NCI-H187 (cell line): Measurements from ENCODE around the gene PTPRR.

ENCODE experiments used
- DNase-seq, 2 experiments: peaks; one replicate each; lab custom pipeline; 2025; lab: John Stamatoyannopoulos, UW

The PTPRR gene

DNA sequence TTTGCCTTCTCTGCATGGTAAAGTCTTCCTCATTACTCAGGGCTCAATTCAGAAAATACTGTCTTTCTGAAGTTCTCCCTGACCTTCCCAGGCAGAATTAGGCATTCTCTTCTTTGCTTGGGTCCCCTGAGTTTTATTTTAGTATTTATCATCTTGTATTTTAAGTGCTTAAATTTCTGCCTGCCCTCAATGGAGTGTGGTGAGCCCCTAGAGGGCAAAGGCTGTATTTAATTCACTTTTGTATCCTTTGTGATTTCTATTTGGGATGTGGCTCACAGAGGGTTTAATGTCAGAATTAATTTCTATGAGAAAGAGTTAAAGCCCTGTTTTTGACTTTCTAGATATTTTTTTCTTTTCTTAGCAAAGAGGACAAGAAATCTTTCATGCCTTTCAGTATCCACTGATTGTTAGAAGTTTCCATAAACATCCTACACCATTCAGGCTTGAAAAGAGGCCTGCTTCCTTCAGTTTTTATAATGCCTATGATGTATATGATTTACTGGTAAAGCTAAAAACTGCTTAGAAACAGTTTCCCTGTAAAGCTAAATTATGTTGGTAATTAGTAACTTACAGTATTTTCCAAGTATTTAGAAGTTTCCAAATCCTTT is 227.8 kb downstream of the PTPRR start:
- DNase-seq: no peak

DNA sequence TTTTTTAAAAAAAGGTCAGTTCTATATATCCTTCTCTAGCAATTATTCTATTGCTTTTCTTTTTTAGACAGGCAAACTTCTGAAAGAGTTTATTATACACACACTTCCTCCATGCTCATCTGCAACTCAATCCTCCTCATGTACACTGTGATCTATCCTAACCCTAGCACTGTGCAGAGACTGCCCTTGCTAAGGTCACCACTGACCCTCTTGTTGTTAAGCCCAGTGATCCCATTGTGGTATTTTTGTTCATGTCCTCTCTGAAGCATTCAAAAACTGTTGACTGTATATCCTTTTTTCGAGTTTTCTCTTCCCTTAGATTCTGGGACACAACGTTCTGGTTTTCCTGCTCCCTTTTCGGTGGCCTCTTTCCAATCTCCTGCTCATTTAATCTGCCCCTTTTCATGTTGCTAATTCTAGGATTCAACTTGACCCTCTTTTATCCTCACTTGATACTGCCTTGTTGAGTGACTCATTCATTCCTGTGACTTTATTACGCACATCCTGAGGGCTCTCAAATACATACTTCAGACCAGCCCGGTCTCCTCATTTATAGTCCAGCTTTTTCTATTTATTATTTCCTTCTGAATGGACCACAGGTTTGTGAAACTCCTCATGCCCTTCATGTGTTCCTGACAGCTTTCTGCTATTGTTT is 229.4 kb downstream of the PTPRR start:
- DNase-seq: no peak

DNA sequence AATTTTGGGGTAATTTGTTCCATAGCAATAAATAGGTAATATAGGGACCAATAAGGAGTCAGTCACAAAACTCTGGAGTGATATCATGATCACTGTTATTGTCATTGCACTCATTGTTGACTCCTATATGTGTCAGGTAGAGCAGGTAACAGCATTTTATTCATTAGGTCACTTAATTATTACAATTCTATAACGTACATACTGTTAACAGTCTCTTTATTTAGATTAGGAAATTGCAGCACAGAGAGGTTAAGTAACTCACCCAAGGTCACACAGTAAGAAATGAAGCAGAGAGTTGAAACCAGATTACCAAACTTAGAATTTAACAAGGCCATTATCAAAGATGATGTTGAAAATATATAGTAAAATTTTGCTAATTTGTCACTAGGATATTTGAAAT is 233.6 kb downstream of the PTPRR start:
- no peak for DNase-seq

DNA sequence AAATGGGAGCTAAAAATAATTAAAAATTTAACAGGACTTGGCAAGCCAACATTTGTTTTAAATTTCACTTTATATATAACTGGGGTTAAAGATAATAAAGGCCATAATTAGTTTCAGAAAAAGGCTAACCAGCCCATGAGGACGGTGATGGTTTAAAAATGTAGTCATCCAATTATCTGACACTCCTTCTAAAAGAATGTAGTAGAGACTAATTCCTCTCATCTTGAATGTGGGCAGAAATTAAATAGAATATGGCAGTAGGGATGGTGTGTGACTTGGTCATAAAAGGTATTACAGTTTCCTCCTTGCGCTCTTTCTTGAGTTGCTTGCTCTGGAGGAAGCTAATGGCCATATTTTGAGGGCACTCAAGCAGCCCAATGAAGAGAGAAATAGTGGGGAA is 234.2 kb downstream of the PTPRR start:
- no peak for DNase-seq

DNA sequence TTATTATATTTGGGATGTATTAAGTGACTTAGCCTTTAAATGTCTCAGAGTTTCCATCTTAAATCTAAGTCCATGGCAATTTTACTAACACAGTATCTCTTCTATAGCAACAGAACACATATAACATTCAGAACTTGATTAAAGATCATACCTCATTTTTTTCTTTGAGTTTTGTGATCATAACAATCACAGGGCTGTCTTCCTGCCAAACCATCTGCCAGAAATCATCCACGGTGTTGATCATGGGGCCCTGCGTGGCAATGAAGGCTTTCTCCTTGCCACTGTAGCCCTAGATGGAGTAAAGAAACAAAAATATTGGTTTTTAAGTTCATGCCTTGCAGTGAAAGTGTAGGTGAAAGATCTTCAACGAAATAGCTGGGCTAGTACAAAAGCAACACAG is 236.6 kb downstream of the PTPRR start:
- DNase-seq: no peak

DNA sequence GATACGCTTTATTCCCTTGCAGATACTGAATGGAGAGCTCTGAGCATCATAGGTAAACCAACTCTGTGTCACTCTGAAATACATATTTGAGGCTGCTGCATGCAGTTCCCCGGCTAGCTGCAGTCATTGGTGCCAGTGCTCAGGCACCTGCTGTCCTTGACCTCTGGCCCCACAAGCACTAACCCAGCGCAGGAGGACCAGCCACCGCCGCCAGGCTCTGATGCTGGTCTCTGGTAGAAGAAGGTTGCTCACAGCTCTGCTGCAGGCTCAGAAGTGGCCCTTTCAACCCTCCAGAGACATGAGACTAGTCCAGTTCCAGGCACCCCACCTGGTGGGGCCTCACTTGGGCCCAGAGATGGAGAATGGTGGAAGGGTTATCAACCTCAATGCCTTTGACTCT is 248.8 kb downstream of the PTPRR start:
- no peak for DNase-seq

- DNase-seq: no peak
Measured at GRCh38 chr12:70670948-70671347, 249.6 kb downstream of the PTPRR start.

GRCh38 chr12:70667253-70667652 is 253.3 kb downstream of the PTPRR start:
- DNase-seq: no peak

DNA sequence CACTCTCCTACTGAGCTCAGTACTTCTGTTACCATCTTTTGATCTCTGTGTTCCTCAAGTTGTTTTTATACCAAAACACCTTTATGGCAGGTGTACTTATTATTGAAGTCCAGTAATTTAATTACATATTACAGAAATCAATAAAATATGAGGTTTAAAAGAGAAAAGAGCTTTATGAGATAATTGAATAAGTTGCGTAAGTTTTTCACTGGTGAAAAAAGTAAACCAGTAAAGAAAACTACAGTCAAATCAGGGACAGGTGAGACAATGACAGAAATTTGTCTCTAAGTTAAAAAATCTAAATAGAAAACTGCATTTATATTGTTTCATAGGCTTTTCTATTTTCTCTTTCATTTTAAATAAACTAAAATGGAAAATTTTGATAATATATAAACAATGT is 254.2 kb downstream of the PTPRR start:
- no peak for DNase-seq

- DNase-seq: no peak
Measured at GRCh38 chr12:70664465-70664881, 256.1 kb downstream of the PTPRR start.

DNA sequence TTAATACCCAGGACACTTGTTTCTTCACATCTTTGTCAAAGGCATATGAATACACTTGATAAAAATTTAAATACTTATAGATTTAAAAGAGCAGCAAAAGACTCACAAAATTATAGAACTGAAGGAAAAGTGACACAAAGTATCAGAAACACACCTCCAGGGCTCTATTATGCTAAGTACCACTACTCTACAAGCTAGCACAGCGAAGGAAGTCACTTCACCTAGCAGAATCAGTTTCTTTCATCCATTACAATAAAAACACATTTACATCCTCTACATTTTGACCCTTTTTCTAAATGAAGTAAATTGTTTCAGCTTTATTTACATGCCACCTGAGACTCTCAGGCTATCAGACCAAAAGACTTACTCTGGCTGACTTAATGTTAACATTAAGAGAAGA is 256.7 kb downstream of the PTPRR start:
- no peak for DNase-seq

GRCh38 chr12:70661466-70662161 is 258.9 kb downstream of the PTPRR start:
- no peak for DNase-seq

GRCh38 chr12:70660620-70661219 is 259.8 kb downstream of the PTPRR start:
- no peak for DNase-seq

DNA sequence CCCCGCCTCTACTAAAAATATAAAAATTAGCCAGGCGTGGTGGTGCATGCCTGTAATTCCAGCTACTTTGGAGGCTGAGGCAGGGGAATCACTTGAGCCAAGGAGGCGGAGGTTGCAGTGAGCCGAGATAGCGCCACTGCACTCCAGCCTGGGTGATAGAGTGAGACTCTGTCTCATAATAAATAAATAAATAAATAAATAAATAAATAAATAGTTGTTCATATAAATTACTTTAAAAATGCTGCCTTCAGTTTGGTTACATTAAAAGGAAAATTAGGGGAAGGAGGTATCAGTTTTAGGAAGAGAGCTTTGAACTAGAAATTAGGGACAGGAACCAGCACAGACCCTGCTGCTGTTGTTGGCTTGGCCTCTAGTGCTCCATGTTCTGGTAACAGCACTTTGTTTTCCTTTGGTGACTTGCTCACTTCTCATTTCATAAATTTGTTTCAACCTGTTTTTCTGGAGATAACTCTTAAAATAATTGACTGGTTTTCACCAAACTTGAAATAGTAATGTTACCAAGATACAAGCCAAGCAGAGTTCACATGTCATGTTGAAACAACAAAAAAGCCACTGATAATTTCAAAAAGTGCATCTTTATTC is 260.4 kb downstream of the PTPRR start:
- DNase-seq: no peak

- DNase-seq: no peak
Measured at GRCh38 chr12:70659077-70659606, 261.4 kb downstream of the PTPRR start.

- DNase-seq: no peak
Measured at GRCh38 chr12:70657616-70658286, 262.8 kb downstream of the PTPRR start.

- no peak for DNase-seq
Measured at GRCh38 chr12:70652451-70652850, 268.1 kb downstream of the PTPRR start.

DNA sequence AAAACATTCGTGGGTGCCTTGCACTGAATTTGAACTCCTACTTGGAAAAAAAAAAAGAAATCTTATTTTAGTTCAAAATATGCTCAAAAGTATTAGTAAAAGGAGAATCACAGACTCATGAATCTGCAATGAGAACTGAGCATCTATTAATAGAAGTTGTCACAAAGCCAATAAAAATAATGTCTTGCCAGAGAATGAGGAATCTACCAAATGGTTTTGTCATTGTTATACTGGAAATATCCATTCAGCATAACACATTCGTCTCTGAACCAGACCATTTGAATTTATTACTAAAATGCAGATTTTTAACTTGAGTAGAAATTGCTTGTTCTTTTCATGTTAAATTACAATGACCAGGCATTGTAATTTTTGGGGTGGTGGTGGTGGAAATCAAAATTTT is 271.7 kb downstream of the PTPRR start:
- no peak for DNase-seq

- no peak for DNase-seq
Measured at GRCh38 chr12:70648191-70648590, 272.3 kb downstream of the PTPRR start.

DNA sequence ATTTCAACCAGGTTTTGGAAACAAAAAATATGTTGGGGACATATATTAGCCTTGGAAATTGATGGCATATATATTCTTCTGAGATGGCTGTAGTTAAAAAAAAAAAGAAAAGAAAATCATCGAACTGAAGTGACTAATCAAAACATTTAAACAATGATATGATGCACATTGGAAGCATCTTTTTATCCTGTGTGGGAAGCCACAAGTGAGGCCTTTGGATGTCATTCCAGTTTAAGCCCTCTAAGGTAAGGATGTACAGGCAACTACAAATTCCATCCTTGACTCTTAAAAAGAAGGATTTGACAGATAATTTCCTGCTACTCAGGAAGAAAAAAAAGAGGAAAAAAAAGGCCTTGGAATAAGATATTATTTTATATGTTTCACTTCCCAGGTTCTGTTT is 273.7 kb downstream of the PTPRR start:
- DNase-seq: no peak

DNA sequence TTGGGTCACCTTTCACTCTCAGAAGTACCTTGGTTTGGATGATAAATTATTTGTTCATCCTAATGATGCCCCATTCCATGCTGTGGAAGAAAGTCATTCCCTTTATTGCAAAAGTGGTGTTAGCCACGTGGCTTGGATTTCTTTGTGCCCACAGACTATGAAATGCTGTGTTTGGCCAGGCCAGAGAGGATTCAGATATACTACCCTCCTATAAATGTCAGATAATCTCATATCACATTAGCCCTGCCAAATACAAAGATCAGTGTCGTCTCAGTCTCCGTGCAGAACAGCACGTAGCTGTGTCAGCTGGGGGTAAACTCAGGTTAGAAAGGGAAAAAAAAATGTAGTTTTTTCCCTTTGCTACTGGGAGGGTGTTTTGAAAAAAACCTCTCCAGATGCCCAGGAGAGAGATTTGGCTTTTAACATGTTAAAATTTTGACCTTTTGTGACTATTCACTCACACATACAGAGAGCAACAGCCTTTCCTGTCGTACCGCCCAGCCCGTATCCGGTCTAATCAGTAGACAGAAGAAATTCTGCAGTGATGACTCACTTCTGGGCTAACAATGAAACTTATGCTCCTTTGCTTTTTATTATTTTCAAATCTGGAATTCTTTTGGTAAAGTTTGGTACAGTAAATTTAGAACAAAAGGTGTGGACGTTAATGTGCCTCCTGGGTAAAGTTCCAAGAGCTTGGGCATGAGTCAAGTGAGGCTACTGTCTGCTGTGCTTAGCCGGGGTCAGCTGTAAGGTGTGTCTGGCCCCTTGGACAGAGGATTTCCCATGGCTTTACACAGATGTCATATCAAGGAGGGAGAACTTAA is 274.8 kb downstream of the PTPRR start:
- DNase-seq: no peak
